ENCODE measurements around the gene AKAP8L. TPM values are rescaled to one million over a fixed set of nuclear protein-coding genes. Genes with fewer than 3 reads are reported as not detected.

AKAP8L gene
- total RNA-seq, 1 experiment from 2014 or later = 231 TPM

DNA sequence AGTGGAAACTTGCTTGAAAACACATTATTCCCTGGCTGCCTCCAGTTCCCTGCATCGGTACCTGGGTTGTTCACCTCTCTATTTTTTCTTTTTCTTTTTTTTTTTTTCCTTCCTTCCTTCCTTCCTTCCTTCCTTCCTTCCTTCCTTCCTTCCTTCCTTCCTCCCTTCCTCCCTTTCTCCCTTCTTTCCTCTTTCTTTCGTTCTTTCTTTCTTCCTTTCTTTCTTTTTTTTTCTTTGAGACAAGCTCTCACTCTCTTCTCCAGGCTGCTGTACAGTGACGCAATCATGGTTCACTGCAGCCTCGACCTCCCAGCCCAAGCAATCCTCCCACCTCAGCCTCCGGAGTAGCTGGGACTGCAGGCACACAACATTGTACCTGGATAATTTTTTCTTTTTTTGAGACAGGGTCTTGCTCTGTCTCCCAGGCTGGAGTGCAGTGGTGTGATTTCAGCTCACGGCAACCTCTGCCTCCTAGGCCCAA lies 49.0 kb upstream of the AKAP8L start:
- TF ChIP-seq, protein P1, sequence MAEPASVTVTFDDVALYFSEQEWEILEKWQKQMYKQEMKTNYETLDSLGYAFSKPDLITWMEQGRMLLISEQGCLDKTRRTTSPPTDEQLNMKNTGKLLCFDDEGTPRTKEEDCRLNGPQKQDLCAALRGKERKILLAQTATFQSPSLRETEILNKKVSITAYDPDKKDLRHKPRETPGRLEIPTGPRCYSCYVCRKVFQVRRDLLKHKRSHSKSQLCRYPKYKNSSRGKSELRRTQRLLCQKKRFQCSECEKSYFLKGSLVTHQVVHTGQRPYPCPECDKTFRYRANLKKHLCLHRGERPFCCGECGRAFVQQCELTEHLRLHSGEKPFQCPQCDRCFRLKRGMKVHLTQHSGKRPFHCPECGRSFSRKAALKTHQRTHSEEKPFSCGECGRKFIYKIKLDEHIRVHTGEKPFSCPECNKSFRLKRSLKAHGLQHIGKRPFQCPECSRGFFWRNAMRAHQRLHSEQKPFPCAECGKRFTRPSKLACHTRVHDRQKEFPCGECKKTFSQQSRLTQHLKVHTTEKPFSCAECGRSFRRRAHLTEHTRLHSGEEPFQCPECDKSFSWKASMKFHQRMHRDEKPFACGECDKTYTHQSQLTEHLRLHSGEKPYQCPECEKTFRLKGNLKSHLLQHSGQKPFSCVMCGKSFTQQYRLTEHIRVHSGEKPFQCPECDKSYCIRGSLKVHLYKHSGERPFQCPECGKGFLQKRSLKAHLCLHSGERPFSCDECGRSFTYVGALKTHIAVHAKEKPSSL (CRISPR knock-in tag; conservative IDR thresholded peaks at IDR 0.05) = no peak
- TF ChIP-seq, protein P2, sequence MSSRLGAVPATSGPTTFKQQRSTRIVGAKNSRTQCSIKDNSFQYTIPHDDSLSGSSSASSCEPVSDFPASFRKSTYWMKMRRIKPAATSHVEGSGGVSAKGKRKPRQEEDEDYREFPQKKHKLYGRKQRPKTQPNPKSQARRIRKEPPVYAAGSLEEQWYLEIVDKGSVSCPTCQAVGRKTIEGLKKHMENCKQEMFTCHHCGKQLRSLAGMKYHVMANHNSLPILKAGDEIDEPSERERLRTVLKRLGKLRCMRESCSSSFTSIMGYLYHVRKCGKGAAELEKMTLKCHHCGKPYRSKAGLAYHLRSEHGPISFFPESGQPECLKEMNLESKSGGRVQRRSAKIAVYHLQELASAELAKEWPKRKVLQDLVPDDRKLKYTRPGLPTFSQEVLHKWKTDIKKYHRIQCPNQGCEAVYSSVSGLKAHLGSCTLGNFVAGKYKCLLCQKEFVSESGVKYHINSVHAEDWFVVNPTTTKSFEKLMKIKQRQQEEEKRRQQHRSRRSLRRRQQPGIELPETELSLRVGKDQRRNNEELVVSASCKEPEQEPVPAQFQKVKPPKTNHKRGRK (CRISPR knock-in tag; IDR thresholded peaks at IDR 0.05; ENCODE audit: borderline replicate concordance) = no peak
- TF ChIP-seq, protein P3, sequence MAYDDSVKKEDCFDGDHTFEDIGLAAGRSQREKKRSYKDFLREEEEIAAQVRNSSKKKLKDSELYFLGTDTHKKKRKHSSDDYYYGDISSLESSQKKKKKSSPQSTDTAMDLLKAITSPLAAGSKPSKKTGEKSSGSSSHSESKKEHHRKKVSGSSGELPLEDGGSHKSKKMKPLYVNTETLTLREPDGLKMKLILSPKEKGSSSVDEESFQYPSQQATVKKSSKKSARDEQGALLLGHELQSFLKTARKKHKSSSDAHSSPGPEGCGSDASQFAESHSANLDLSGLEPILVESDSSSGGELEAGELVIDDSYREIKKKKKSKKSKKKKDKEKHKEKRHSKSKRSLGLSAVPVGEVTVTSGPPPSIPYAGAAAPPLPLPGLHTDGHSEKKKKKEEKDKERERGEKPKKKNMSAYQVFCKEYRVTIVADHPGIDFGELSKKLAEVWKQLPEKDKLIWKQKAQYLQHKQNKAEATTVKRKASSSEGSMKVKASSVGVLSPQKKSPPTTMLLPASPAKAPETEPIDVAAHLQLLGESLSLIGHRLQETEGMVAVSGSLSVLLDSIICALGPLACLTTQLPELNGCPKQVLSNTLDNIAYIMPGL (CRISPR knock-in tag; IDR thresholded peaks at IDR 0.05) = no peak
- no peak for TF ChIP-seq ZNF416 (CRISPR knock-in tag; IDR thresholded peaks at IDR 0.05)
- TF ChIP-seq, protein P4, sequence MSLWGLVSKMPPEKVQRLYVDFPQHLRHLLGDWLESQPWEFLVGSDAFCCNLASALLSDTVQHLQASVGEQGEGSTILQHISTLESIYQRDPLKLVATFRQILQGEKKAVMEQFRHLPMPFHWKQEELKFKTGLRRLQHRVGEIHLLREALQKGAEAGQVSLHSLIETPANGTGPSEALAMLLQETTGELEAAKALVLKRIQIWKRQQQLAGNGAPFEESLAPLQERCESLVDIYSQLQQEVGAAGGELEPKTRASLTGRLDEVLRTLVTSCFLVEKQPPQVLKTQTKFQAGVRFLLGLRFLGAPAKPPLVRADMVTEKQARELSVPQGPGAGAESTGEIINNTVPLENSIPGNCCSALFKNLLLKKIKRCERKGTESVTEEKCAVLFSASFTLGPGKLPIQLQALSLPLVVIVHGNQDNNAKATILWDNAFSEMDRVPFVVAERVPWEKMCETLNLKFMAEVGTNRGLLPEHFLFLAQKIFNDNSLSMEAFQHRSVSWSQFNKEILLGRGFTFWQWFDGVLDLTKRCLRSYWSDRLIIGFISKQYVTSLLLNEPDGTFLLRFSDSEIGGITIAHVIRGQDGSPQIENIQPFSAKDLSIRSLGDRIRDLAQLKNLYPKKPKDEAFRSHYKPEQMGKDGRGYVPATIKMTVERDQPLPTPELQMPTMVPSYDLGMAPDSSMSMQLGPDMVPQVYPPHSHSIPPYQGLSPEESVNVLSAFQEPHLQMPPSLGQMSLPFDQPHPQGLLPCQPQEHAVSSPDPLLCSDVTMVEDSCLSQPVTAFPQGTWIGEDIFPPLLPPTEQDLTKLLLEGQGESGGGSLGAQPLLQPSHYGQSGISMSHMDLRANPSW (CRISPR knock-in tag; conservative IDR thresholded peaks at IDR 0.05; ENCODE audit: low read depth) = no peak
- ChIA-PET CTCF (interaction anchor here (0.6 to 2.4 kb wide), 8 partner anchors 48 to 714 kb away, joined by 3 to 9 read pairs (median 4); partner anchors contain the start of gene AKAP8L), POLR2A (interaction anchor here (0.6 to 0.9 kb wide), 3 partner anchors 11 to 898 kb away, joined by 3 to 6 read pairs (median 4); no protein-coding TSS in a partner anchor)
- H3K4me1 Mint-ChIP-seq = peaks cover 9% of the 10 kb centered on the region
- H3K4me3 Mint-ChIP-seq = no peak overlapping the region
- ATAC-seq (no peak), DNase-seq (ENCODE audit: low spot score) (no peak)
- no peak overlapping the region for H3K27ac Mint-ChIP-seq
- H3K27me3 Mint-ChIP-seq (ENCODE audit: low read depth) = peaks cover 64% of the 10 kb centered on the region
- H3K36me3 Mint-ChIP-seq = no peaks in the 10 kb centered on the region
- H3K9me3 Mint-ChIP-seq = peaks cover 2% of the 10 kb centered on the region; the same call in 1 of the 2 replicates

DNA sequence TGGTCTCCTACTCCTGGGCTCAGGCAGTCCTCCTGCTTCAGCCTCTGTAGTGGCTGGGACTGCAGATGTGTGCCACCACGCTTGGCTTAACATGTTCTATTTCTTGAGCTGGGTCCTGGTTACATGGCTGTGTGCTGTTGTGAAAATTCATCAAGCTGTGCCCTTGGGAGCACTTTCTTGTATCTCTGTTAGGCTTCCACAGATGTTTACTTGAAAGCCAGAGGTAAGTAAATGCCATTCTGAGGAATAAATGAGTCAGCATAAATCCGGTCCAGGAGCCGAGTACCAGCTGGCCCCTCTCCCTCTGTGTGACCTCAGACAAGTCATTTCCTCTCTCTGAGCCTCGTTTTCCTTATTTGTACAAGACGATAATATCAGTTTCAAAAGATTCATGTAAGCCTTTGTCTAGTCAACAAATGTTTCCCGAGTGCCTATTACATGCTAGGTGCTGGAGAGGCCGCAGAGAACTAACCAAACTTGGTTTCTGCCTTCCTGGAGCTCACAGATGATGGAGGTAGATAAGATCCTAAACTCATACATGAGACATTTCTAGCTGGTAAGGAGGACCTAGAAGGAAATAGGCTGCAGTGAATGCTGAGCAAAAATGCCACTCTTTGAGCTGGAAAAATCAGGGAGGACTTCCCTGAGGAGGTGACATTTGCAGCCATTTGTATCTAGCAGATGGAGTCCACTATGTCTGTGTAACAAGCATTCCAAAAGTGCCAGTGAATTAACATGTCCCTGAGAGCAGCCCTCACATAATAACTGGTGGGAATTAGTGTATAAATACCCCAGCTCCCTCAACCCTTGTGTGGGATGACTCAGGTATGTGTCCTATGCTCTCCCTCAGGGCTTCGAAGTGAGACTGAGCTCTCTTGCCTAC lies 48.3 kb upstream of the AKAP8L start:
- H3K4me1 Mint-ChIP-seq = peaks cover 9% of the 10 kb centered on the region
- H3K36me3 Mint-ChIP-seq = no peaks in the 10 kb centered on the region
- POLR2A ChIA-PET = interaction anchor here (0.7 kb wide), 2 partner anchors 65 to 899 kb away, joined by 4 read pairs; no protein-coding TSS in a partner anchor
- no peak for ATAC-seq
- CTCF ChIA-PET = interaction anchor here (0.5 to 1.5 kb wide), 6 partner anchors 10 to 177 kb away, joined by 3 to 9 read pairs (median 4); partner anchors contain the start of gene AKAP8L
- H3K4me3 Mint-ChIP-seq = no peak overlapping the region
- no peak overlapping the region for H3K27ac Mint-ChIP-seq
- H3K9me3 Mint-ChIP-seq = no peaks in the 10 kb centered on the region
- peaks cover 66% of the 10 kb centered on the region for H3K27me3 Mint-ChIP-seq (ENCODE audit: low read depth)
- no peak for DNase-seq (ENCODE audit: low spot score)
- TF ChIP-seq ZNF138 (CRISPR knock-in tag; conservative IDR thresholded peaks at IDR 0.05) = no peak
- TF ChIP-seq, protein P2 (CRISPR knock-in tag; IDR thresholded peaks at IDR 0.05; ENCODE audit: borderline replicate concordance) = 0 out of 2 replicates have a peak, but pooled peaks have one; percentile 32
